HepG2 (cell line): ENCODE results near the gene SLC17A5. TPM values are rescaled to one million over a fixed set of nuclear protein-coding genes. Genes with fewer than 3 reads are reported as not detected.

Experiments used
- ATAC-seq: fragments of 200-7000 bp; cut with Tn5 transposase; 3 replicates; pipeline ENCODE4 v1.9.1; 2020; ENCODE audit warnings: mild to moderate bottlenecking, moderate library complexity
- BruUV-seq: library from RNA; stranded (reverse); fragments of 400-500 nt; replicated peaks from 2 replicates; lab custom pipeline; 2021; lab: Mats Ljungman, UMichigan
- CTCF ChIA-PET: fragments of 300-600 bp; formaldehyde crosslinking; extraction: SDS; loops from one replicate; lab custom pipeline; 2021; ENCODE audit warnings: low total read pairs, inconsistent platforms, low intra/inter-chr PET ratio; lab: Yijun Ruan, JAX
- POLR2A ChIA-PET: fragments of 350-600 bp; sonication (Branson Sonifier 250); formaldehyde crosslinking; loops from one replicate; lab custom pipeline; 2020; ENCODE audit warnings: antibody characterized with exemption, inconsistent platforms; lab: Yijun Ruan, JAX
- DNase-seq: peaks from one replicate; pipeline ENCODE4 v3.0.0-alpha.2; 2015; ENCODE audit warnings: low spot score
- FAIRE-seq: peaks from 3 replicates; lab custom pipeline; 2011; peaks lifted over from hg19 to GRCh38; lab: Jason Lieb, UNC
- H2AFZ ChIP-seq: one replicate; pipeline ENCODE4 v1.6.1; 2011; ENCODE audit warnings: low read length, inconsistent platforms
- H3K27ac ChIP-seq: fragments of 300-600 bp; 3 replicates; pipeline ENCODE4 v1.8.0; 2011; ENCODE audit warnings: mixed run types, mild to moderate bottlenecking, mixed read lengths, low read length, inconsistent platforms; ENCODE audit not compliant: insufficient read depth; ENCODE audit errors: extremely low read length
- H3K27me3 ChIP-seq, 2 experiments: fragments of 200-600 bp in 1 of 2; 2 replicates in 1 of 2; 3 replicates in 1 of 2; pipeline versions ENCODE4 v1.6.0 to v1.8.0; 2011; ENCODE audit warnings: low read length in 2 of 2, mild to moderate bottlenecking in 2 of 2, moderate library complexity in 2 of 2, inconsistent platforms in 1 of 2; ENCODE audit not compliant: insufficient read depth in 2 of 2, control insufficient read depth in 1 of 2
- H3K36me3 ChIP-seq, 2 experiments: fragments of 200-600 bp in 1 of 2; replicated peaks in 1 of 2; 2 replicates in 1 of 2; 3 replicates in 1 of 2; pipeline versions ENCODE4 v1.5.1 to v1.8.0; 2011; ENCODE audit warnings: low read length in 2 of 2, inconsistent platforms in 1 of 2; ENCODE audit not compliant: insufficient read depth in 2 of 2, control insufficient read depth in 1 of 2
- H3K4me1 ChIP-seq: 2 replicates; pipeline ENCODE4 v1.5.1; 2012; ENCODE audit warnings: low read length, inconsistent platforms; ENCODE audit not compliant: insufficient read depth
- H3K4me2 ChIP-seq: 2 replicates; pipeline ENCODE4 v1.6.0; 2011; ENCODE audit warnings: low read depth, low read length, inconsistent platforms
- H3K4me3 ChIP-seq, 3 experiments: fragments of 200-600 bp in 1 of 3; sonication (generic), shearing (Covaris generic) in 1 of 3; replicated peaks in 1 of 3; 2 replicates each; pipeline ENCODE4 v1.5.1; 2011 to 2016; ENCODE audit warnings: low read length in 3 of 3, inconsistent platforms in 2 of 3, low read depth in 2 of 3, mild to moderate bottlenecking in 2 of 3, control low read depth in 1 of 3, mixed read lengths in 1 of 3; ENCODE audit not compliant: insufficient read depth in 1 of 3
- H3K79me2 ChIP-seq: one replicate; pipeline ENCODE4 v1.6.1; 2011; ENCODE audit warnings: low read length, inconsistent platforms; ENCODE audit not compliant: insufficient read depth
- H3K9ac ChIP-seq: 2 replicates; pipeline ENCODE4 v1.6.0; 2011; ENCODE audit warnings: mild to moderate bottlenecking, low read depth, low read length, inconsistent platforms; ENCODE audit not compliant: insufficient read depth
- H3K9me3 ChIP-seq: 2 replicates; pipeline ENCODE4 v1.5.1; 2012; ENCODE audit warnings: mild to moderate bottlenecking, low read length
- H4K20me1 ChIP-seq: 2 replicates; pipeline ENCODE4 v1.6.0; 2011; ENCODE audit warnings: inconsistent platforms, mild to moderate bottlenecking, low read length, moderate library complexity; ENCODE audit not compliant: insufficient read depth
- BATF2 ChIP-seq: sonication (generic); formaldehyde crosslinking; IDR thresholded peaks from 2 replicates; pipeline ENCODE4 v1.8.0; 2022; ENCODE audit warnings: mild to moderate bottlenecking, missing genetic modification reagents, moderate library complexity
- BORCS8-MEF2B ChIP-seq: sonication (generic); formaldehyde crosslinking; IDR thresholded peaks from 2 replicates; pipeline ENCODE4 v1.8.0; 2022; ENCODE audit warnings: mild to moderate bottlenecking, missing genetic modification reagents
- CC2D1A ChIP-seq: sonication (generic); formaldehyde crosslinking; IDR thresholded peaks from 2 replicates; pipeline ENCODE4 v1.8.1; 2023; ENCODE audit warnings: mild to moderate bottlenecking, missing genetic modification reagents
- CHD2 ChIP-seq: IDR thresholded peaks from 2 replicates; pipeline ENCODE4 v1.6.1; 2011; ENCODE audit warnings: low read depth, low read length, improper control_type of control experiment
- DMAP1 ChIP-seq: IDR thresholded peaks from 2 replicates; pipeline ENCODE4 v1.6.1; 2016
- MIER2 ChIP-seq: IDR thresholded peaks from 2 replicates; pipeline ENCODE4 v1.6.1; 2016; ENCODE audit warnings: missing biosample characterization, missing genetic modification reagents
- NFE2L1 ChIP-seq: sonication (generic); formaldehyde crosslinking; IDR thresholded peaks from 2 replicates; pipeline ENCODE4 v1.4.0; 2020; ENCODE audit warnings: missing genetic modification reagents, mild to moderate bottlenecking, borderline replicate concordance
- NFE2L2 ChIP-seq: fragments of 150-350 bp; IDR thresholded peaks from 2 replicates; pipeline ENCODE4 v1.6.1; 2014; ENCODE audit warnings: low read length
- PAWR ChIP-seq: sonication (generic); formaldehyde crosslinking; IDR thresholded peaks from 2 replicates; pipeline ENCODE4 v1.4.0; 2020; ENCODE audit warnings: missing genetic modification reagents, mild to moderate bottlenecking, borderline replicate concordance
- PHF21A ChIP-seq: sonication (generic); formaldehyde crosslinking; IDR thresholded peaks from 2 replicates; pipeline ENCODE4 v1.5.0; 2020; ENCODE audit warnings: mild to moderate bottlenecking, missing genetic modification reagents
- POLR2AphosphoS2 ChIP-seq: IDR thresholded peaks from 2 replicates; pipeline ENCODE4 v1.6.1; 2011; ENCODE audit warnings: low read depth, low read length, improper control_type of control experiment
- POLR2AphosphoS5 ChIP-seq: IDR thresholded peaks from 2 replicates; pipeline ENCODE4 v1.6.1; 2012; ENCODE audit warnings: low read depth, low read length
- RXRB ChIP-seq: IDR thresholded peaks from 2 replicates; pipeline ENCODE4 v1.6.1; 2016; ENCODE audit warnings: borderline replicate concordance, missing genetic modification reagents, missing compliant biosample characterization
- TRIM22 ChIP-seq: fragments of 450-650 bp; IDR thresholded peaks from 2 replicates; pipeline ENCODE4 v1.6.1; 2017
- ZBTB14 ChIP-seq: sonication (generic); formaldehyde crosslinking; IDR thresholded peaks from 2 replicates; pipeline ENCODE4 v1.4.0; 2020; ENCODE audit warnings: missing genetic modification reagents
- ZFP91 ChIP-seq: sonication (generic); formaldehyde crosslinking; IDR thresholded peaks from 2 replicates; pipeline ENCODE4 v1.9.0; 2022; ENCODE audit warnings: missing genetic modification reagents, mild to moderate bottlenecking, borderline replicate concordance
- ZNF230 ChIP-seq: sonication (generic); formaldehyde crosslinking; IDR thresholded peaks from 2 replicates; pipeline ENCODE4 v1.4.0; 2020; ENCODE audit warnings: mild to moderate bottlenecking, missing genetic modification reagents
- ZNF354B ChIP-seq: sonication (generic); formaldehyde crosslinking; IDR thresholded peaks from 2 replicates; pipeline ENCODE4 v1.8.0; 2022; ENCODE audit warnings: mild to moderate bottlenecking, missing genetic modification reagents
- ZNF710 ChIP-seq: sonication (generic); formaldehyde crosslinking; IDR thresholded peaks from 2 replicates; pipeline ENCODE4 v1.5.0; 2020; ENCODE audit warnings: mild to moderate bottlenecking, missing genetic modification reagents, borderline replicate concordance
- WGBS: methylation state at CpG from one replicate; pipeline ENCODE4 v1.1.6; 2017; ENCODE audit warnings: low lambda C conversion rate; 5-methylcytosine and 5-hydroxymethylcytosine counted together
- in situ Hi-C: cut with HindIII; loops from 2 replicates; pipeline ENCODE4 v1.10.0; 2017; ENCODE audit warnings: low pct_unique_long_range_greater_than_20kb; ENCODE audit not compliant: extremely low pct_ligation_motif_present
- intact Hi-C: fragments of 100-400 bp; cut with micrococcal nuclease; formaldehyde crosslinking; loops from one replicate; pipeline ENCODE4 v1.10.0; 2022; ENCODE audit not compliant: unreplicated experiment
- polyA plus RNA-seq, 8 experiments: library from polyadenylated mRNA; depleted of rRNA in 3 of 8; stranded (reverse) in 7 of 8; unstranded in 1 of 8; fragments of >200 nt; fragmentation: Illumina TruSeq in 4 of 8; extraction: Trizol in 4 of 8; gene quantifications; 2 replicates each; pipeline versions ENCODE4 v1.2.1 to v1.2.3, GENCODE V29; 2011 to 2016; ENCODE audit warnings: low read depth in 4 of 8, missing spikeins in 1 of 8, mixed read lengths in 1 of 8; ENCODE audit not compliant: insufficient read depth in 1 of 8
- total RNA-seq, 5 experiments: library from RNA; depleted of rRNA; stranded (reverse); fragments of >200 nt; fragmentation: Illumina TruSeq; extraction: Trizol; gene quantifications; 2 replicates each; pipeline ENCODE4 v1.2.3, GENCODE V29; 2016; ENCODE audit warnings: low read depth in 1 of 5

SLC17A5 gene
- total and polyA plus RNA-seq, 2 of the 13 experiments (the other 11 are each of a cell fraction or from before 2014, with no cell fraction given) = 18.3 to 20.5 TPM

GRCh38 chr6:73690056-73690455, 36.3 kb upstream of the SLC17A5 start (continued):
- no peak for TF ChIP-seq ZNF710 (CRISPR knock-in tag)

- no peak for ATAC-seq
- 0% methylated on average over 1 of the region's 1 CpG for WGBS
- H3K4me1 ChIP-seq = no peaks in the 10 kb centered on the region
- H3K79me2 ChIP-seq = no peaks in the 10 kb centered on the region
- ChIA-PET CTCF (no interaction called here), POLR2A (no interaction called here)
- no peak overlapping the region for H3K27ac ChIP-seq
- no peaks in the 10 kb centered on the region; a peak in 2 of 5 replicates for H3K27me3 ChIP-seq
- no peak overlapping the region for H3K4me3 ChIP-seq
- H3K36me3 ChIP-seq = no peaks in the 10 kb centered on the region
- no peak for FAIRE-seq
- no TSS peak for BruUV-seq
- DNase-seq = no peak
- no peaks in the 10 kb centered on the region for H4K20me1 ChIP-seq
- intact Hi-C loops = no loop called here
- in situ Hi-C loops = no loop called here
- no peak overlapping the region for H3K4me2 ChIP-seq
- H3K9me3 ChIP-seq = no peaks in the 10 kb centered on the region
- H2AFZ ChIP-seq = no peak overlapping the region
- H3K9ac ChIP-seq = no peak overlapping the region
- no peak for TF ChIP-seq BORCS8-MEF2B (CRISPR knock-in tag)
- no peak for TF ChIP-seq CHD2
- no peak for TF ChIP-seq ZNF354B (CRISPR knock-in tag)
- no peak for TF ChIP-seq NFE2L1 (CRISPR knock-in tag)
- no peak for TF ChIP-seq PHF21A (CRISPR knock-in tag)
- no peak for TF ChIP-seq CC2D1A (CRISPR knock-in tag)
- TF ChIP-seq MIER2 (CRISPR knock-in tag) = no peak
- no peak for TF ChIP-seq POLR2AphosphoS2
- no peak for TF ChIP-seq ZFP91 (CRISPR knock-in tag)
- no peak for TF ChIP-seq PAWR (CRISPR knock-in tag)
- TF ChIP-seq RXRB (CRISPR knock-in tag) = no peak
- no peak for TF ChIP-seq NFE2L2
- no peak for TF ChIP-seq TRIM22
- no peak for TF ChIP-seq POLR2AphosphoS5
- TF ChIP-seq DMAP1 (CRISPR knock-in tag) = no peak
- TF ChIP-seq ZBTB14 = no peak
- TF ChIP-seq BATF2 (CRISPR knock-in tag) = no peak
- no peak for TF ChIP-seq ZNF230 (CRISPR knock-in tag)
Observed at GRCh38 chr6:73688351-73688750, 34.6 kb upstream of the SLC17A5 start.
